ENCODE results near the gene STAM2. TPM values are rescaled to one million over a fixed set of nuclear protein-coding genes. Genes with fewer than 3 reads are reported as not detected.

STAM2 gene
- total RNA-seq, 1 donor from 2014 or later, result 27.5 TPM

DNA sequence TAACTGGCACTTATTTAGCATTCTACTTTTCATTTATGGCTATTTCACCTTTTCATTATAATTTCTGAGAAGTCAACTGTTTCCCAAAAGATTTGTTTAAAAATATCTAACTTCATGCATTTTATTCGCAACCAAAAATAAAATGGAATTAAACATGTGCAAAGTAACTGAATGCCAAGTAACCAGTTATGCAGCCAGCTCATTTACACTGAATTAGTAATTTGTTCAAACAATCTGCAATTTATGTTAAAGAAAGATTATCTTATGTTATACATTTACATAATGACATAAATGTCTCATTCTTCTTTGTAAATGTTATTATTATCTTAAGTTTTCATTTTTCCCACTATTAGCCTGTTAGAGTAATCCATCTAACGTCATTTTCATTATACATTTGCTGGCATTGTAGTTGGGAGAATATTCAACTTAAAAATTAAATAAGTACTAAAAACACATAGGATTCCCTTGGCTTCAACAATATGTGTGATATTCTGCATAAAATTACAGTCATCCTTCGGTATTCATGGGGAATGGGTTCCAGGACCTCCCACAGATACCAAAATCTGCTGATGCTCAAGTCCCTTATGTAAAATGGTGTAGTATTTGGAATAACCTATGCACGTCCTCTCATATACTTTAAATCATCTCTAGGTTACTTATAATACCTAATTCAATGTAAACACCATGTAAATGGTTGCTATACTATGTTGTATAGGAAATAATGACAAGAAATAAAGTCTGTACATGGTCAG is 43.7 kb upstream of the STAM2 start:
- Histone ChIP-seq H3K9me3 (no peaks in the 10 kb centered on the region), H3K27ac (no peak overlapping the region), H3K4me3 (no peak overlapping the region), H3K36me3 (no peaks in the 10 kb centered on the region), H3K4me1 (peaks cover 16% of the 10 kb centered on the region), H3K27me3 (no peaks in the 10 kb centered on the region)
- TF ChIP-seq POLR2A (IDR thresholded peaks at IDR 0.05) (no peak), POLR2AphosphoS5 (IDR thresholded peaks at IDR 0.05; ENCODE audit: insufficient read depth in 1 of 2, low read depth in 1 of 2) (no peak)
- TF ChIP-seq, protein P1, sequence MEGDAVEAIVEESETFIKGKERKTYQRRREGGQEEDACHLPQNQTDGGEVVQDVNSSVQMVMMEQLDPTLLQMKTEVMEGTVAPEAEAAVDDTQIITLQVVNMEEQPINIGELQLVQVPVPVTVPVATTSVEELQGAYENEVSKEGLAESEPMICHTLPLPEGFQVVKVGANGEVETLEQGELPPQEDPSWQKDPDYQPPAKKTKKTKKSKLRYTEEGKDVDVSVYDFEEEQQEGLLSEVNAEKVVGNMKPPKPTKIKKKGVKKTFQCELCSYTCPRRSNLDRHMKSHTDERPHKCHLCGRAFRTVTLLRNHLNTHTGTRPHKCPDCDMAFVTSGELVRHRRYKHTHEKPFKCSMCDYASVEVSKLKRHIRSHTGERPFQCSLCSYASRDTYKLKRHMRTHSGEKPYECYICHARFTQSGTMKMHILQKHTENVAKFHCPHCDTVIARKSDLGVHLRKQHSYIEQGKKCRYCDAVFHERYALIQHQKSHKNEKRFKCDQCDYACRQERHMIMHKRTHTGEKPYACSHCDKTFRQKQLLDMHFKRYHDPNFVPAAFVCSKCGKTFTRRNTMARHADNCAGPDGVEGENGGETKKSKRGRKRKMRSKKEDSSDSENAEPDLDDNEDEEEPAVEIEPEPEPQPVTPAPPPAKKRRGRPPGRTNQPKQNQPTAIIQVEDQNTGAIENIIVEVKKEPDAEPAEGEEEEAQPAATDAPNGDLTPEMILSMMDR (IDR thresholded peaks at IDR 0.05), result no peak
- intact Hi-C loops (cut with DNase I), result no loop called here
- DNase-seq (ENCODE audit: extremely low spot score in 2 of 2), result no peak

DNA sequence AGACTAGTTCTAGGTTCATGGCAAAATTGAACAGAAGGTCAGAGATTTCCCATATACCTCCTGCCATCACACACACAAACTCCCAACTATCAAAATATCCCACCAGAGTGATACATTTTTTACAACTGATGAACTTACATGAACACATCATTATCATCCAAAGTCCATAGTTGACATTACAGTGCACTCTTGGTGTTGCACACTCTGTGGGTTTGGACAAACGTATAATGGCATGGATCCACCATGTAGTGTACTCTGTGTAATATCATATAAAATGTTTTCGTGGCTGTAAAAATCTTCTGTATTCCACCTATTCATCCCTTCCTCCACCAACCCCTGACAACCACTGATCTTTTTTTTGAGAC is 25.9 kb upstream of the STAM2 start:
- Histone ChIP-seq H3K4me1 (peaks cover 7% of the 10 kb centered on the region), H3K9me3 (no peaks in the 10 kb centered on the region), H3K27me3 (no peaks in the 10 kb centered on the region), H3K4me3 (no peak overlapping the region), H3K36me3 (no peaks in the 10 kb centered on the region), H3K27ac (no peak overlapping the region)
- intact Hi-C loops (cut with DNase I), result no loop called here
- DNase-seq (ENCODE audit: extremely low spot score in 2 of 2), result no peak
- TF ChIP-seq POLR2AphosphoS5 (IDR thresholded peaks at IDR 0.05; ENCODE audit: insufficient read depth in 1 of 2, low read depth in 1 of 2), result no peak
- TF ChIP-seq POLR2A (IDR thresholded peaks at IDR 0.05), result no peak
- TF ChIP-seq, protein P1 (IDR thresholded peaks at IDR 0.05), result no peak

DNA sequence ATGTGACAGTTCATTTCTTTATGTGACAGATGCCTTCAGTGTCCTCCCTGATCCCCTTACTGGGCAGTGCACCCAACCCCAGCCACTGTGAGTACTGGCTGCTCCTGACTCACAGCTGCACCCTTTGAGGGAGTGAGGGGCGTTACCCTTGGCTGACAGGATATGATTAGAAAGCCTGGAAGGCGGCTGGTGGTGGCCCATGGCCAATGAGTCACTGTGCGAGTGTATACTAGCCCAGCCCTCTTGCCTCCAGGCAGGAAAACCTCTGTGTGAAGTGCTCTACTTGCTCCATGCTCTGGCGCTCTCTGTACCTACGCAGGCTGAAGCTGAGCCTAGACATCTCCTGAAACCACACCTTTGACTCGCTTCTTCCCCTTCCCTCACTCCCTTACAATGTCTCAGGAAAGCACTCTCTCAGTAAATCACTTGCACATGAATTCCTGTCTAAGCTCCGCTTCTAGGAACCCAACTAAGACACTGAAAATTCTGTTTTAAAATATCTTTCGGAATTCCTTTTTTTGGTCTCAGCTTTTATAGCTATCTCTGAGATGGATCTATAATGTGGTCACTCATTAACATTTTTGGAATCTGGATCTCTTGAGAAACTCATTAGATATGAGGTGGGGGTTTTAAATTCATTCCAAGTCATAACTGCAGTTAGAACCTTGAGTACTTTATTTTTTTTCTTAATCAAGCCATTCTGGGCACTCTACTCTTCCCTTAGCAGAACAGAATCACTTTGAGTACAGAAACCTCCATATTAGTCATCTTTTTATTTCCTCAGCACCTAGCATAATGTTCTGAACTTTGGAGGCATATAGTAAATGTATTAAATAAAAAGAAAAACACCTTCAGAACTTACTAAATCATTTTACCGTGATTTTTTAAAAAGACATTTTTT is 25.3 kb upstream of the STAM2 start:
- DNase-seq (ENCODE audit: extremely low spot score in 2 of 2), result peak; percentile 95 to 97
- Histone ChIP-seq H3K4me3 (no peak overlapping the region), H3K27ac (no peak overlapping the region), H3K27me3 (no peaks in the 10 kb centered on the region), H3K9me3 (no peaks in the 10 kb centered on the region), H3K36me3 (no peaks in the 10 kb centered on the region), H3K4me1 (peaks cover 7% of the 10 kb centered on the region)
- intact Hi-C loops (cut with DNase I), result no loop called here
- TF ChIP-seq, protein P1 (IDR thresholded peaks at IDR 0.05), result no peak
- peak; percentile 60 to 72 for TF ChIP-seq POLR2AphosphoS5 (IDR thresholded peaks at IDR 0.05; ENCODE audit: insufficient read depth in 1 of 2, low read depth in 1 of 2)

DNA sequence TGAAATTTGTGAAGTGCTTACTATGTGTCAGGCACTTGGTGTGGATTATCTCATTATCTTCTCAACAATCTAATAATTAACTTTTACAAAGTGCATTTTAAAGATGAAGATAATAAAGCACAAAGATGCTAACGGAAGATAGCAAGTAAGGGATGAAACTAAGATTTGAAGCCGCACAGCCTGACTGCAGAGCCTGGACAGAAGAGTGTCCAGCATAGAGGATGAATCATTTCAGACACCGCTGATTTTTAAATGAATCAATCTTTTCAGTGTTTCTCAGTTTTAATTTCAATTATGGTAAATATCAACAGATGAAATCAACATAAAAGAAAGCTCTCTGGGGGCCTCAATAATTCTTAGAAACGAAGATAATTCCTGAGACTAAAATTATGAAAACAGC is 24.5 kb upstream of the STAM2 start:
- Histone ChIP-seq H3K36me3 (no peaks in the 10 kb centered on the region), H3K27me3 (no peaks in the 10 kb centered on the region), H3K27ac (no peak overlapping the region), H3K4me3 (no peak overlapping the region), H3K9me3 (no peaks in the 10 kb centered on the region), H3K4me1 (peaks cover 7% of the 10 kb centered on the region)
- intact Hi-C loops (cut with DNase I), result no loop called here
- TF ChIP-seq, protein P1 (IDR thresholded peaks at IDR 0.05), result no peak
- TF ChIP-seq POLR2AphosphoS5 (IDR thresholded peaks at IDR 0.05; ENCODE audit: insufficient read depth in 1 of 2, low read depth in 1 of 2) (no peak), POLR2A (IDR thresholded peaks at IDR 0.05) (no peak)
- DNase-seq (ENCODE audit: extremely low spot score in 2 of 2), result no peak

All from vagina (tissue), 2 donors.